H1 (cell line): ENCODE results near the gene PSORS1C1. TPM values are rescaled to one million over a fixed set of nuclear protein-coding genes. Genes with fewer than 3 reads are reported as not detected.

Source experiments
- CTCF ChIA-PET: fragments of 300-600 bp; sonication (Branson Sonifier 250); formaldehyde crosslinking; loops from one replicate; lab custom pipeline; 2021; ENCODE audit not compliant: partially characterized antibody; lab: Charles Lee
- POLR2A ChIA-PET: fragments of 300-600 bp; sonication (Branson Sonifier 250); formaldehyde crosslinking; loops from one replicate; lab custom pipeline; 2021; ENCODE audit warnings: inconsistent platforms; ENCODE audit not compliant: partially characterized antibody; lab: Charles Lee
- DNase-seq, 2 experiments: peaks; one replicate each; pipeline versions ENCODE4 v3.0.0 to v3.0.0-alpha.2; 2010 to 2022; ENCODE audit warnings: low spot score in 2 of 2, low read depth in 1 of 2, mixed read lengths in 1 of 2
- FAIRE-seq: peaks from 2 replicates; lab custom pipeline; 2011; peaks lifted over from hg19 to GRCh38; lab: Jason Lieb, UNC
- H2AFZ ChIP-seq: 2 replicates; pipeline ENCODE4 v1.8.1; 2012; ENCODE audit warnings: low read length, inconsistent platforms
- H2AK5ac ChIP-seq: 2 replicates; pipeline ENCODE4 v1.6.1; 2013; ENCODE audit warnings: low read depth, low read length
- H2BK120ac ChIP-seq: replicated peaks from 2 replicates; pipeline ENCODE3; 2013; ENCODE audit warnings: low read depth, low read length, inconsistent platforms
- H2BK12ac ChIP-seq: 2 replicates; pipeline ENCODE4 v1.6.1; 2013; ENCODE audit warnings: low read depth, low read length
- H2BK15ac ChIP-seq: 2 replicates; pipeline ENCODE4 v1.6.1; 2013; ENCODE audit warnings: low read length
- H2BK20ac ChIP-seq: 2 replicates; pipeline ENCODE4 v1.6.1; 2013; ENCODE audit warnings: low read length
- H2BK5ac ChIP-seq: 2 replicates; pipeline ENCODE4 v1.6.1; 2013; ENCODE audit warnings: low read depth, low read length
- H3K14ac ChIP-seq: 2 replicates; pipeline ENCODE4 v1.6.1; 2013; ENCODE audit warnings: inconsistent platforms; ENCODE audit not compliant: insufficient read length
- H3K18ac ChIP-seq: 2 replicates; pipeline ENCODE4 v1.6.1; 2013; ENCODE audit warnings: low read length; ENCODE audit errors: extremely low read depth
- H3K23ac ChIP-seq: 2 replicates; pipeline ENCODE4 v1.6.1; 2013; ENCODE audit warnings: inconsistent platforms; ENCODE audit not compliant: insufficient read length
- H3K23me2 ChIP-seq: 2 replicates; pipeline ENCODE4 v1.6.1; 2013; ENCODE audit warnings: low read depth, low read length
- H3K27ac ChIP-seq: 2 replicates; pipeline ENCODE4 v1.6.1; 2011; ENCODE audit warnings: low read depth, low read length, inconsistent platforms
- H3K27me3 ChIP-seq, 4 experiments: replicated peaks in 1 of 4; 1 replicate in 1 of 4; 2 replicates in 3 of 4; pipeline versions ENCODE4 v1.6.1 to v1.8.1; 2011 to 2013; ENCODE audit warnings: low read length in 3 of 4, mild to moderate bottlenecking in 3 of 4, inconsistent platforms in 2 of 4, mixed read lengths in 2 of 4, moderate library complexity in 1 of 4; ENCODE audit not compliant: control insufficient read depth in 3 of 4, insufficient read depth in 3 of 4; ENCODE audit errors: extremely low read depth in 1 of 4
- H3K36me3 ChIP-seq, 4 experiments: 2 replicates each; pipeline versions ENCODE4 v1.6.1 to v1.8.1; 2011 to 2013; ENCODE audit warnings: mild to moderate bottlenecking in 4 of 4, low read length in 3 of 4, moderate library complexity in 2 of 4, control low read depth in 1 of 4, inconsistent platforms in 1 of 4; ENCODE audit not compliant: insufficient read depth in 4 of 4, control insufficient read depth in 2 of 4
- H3K4ac ChIP-seq: replicated peaks from 2 replicates; pipeline ENCODE3; 2013; ENCODE audit warnings: low read length, low read depth, mixed read lengths, inconsistent platforms; ENCODE audit not compliant: insufficient read length
- H3K4me1 ChIP-seq, 4 experiments: replicated peaks in 1 of 4; 1 replicate in 1 of 4; 2 replicates in 3 of 4; pipeline versions ENCODE4 v1.6.1 to v1.8.1; 2011 to 2013; ENCODE audit warnings: low read length in 3 of 4, inconsistent platforms in 2 of 4, mixed read lengths in 1 of 4; ENCODE audit not compliant: insufficient read depth in 4 of 4, control insufficient read depth in 3 of 4
- H3K4me2 ChIP-seq, 2 experiments: 2 replicates each; pipeline versions ENCODE4 v1.6.1 to v1.8.1; 2011 to 2013; ENCODE audit warnings: low read depth in 2 of 2, low read length in 2 of 2, control low read depth in 1 of 2, inconsistent platforms in 1 of 2, mild to moderate bottlenecking in 1 of 2; ENCODE audit not compliant: insufficient read depth in 1 of 2
- H3K4me3 ChIP-seq, 4 experiments: fragments of 200-600, 300-600 bp in 1 of 4; sonication (generic), shearing (Covaris generic), sonication (Bioruptor Twin) in 1 of 4; 2 replicates each; pipeline versions ENCODE4 v1.5.1 to v1.8.1; 2011 to 2016; ENCODE audit warnings: low read length in 4 of 4, low read depth in 3 of 4, control low read depth in 2 of 4, inconsistent platforms in 2 of 4, mild to moderate bottlenecking in 2 of 4, mixed read lengths in 1 of 4, moderate library complexity in 1 of 4; ENCODE audit not compliant: insufficient read depth in 2 of 4; ENCODE audit errors: extremely low read depth in 1 of 4
- H3K56ac ChIP-seq: replicated peaks from 2 replicates; pipeline ENCODE3; 2013; ENCODE audit warnings: low read depth, mild to moderate bottlenecking, mixed read lengths, low read length, inconsistent platforms; ENCODE audit not compliant: insufficient read length
- H3K79me1 ChIP-seq: 2 replicates; pipeline ENCODE4 v1.6.1; 2013; ENCODE audit warnings: low read depth, low read length, control low read depth
- H3K79me2 ChIP-seq, 2 experiments: 2 replicates each; pipeline versions ENCODE4 v1.6.1 to v1.8.1; 2012 to 2013; ENCODE audit warnings: low read length in 2 of 2, mild to moderate bottlenecking in 2 of 2, inconsistent platforms in 1 of 2; ENCODE audit not compliant: insufficient read depth in 2 of 2, control insufficient read depth in 1 of 2
- H3K9ac ChIP-seq, 4 experiments: replicated peaks in 1 of 4; 1 replicate in 1 of 4; 2 replicates in 3 of 4; pipeline versions ENCODE4 v1.6.1 to v1.8.1; 2011 to 2013; ENCODE audit warnings: low read depth in 3 of 4, low read length in 3 of 4, control low read depth in 2 of 4, mild to moderate bottlenecking in 2 of 4, moderate library complexity in 2 of 4, inconsistent platforms in 1 of 4; ENCODE audit errors: extremely low read depth in 1 of 4
- H3K9me3 ChIP-seq, 2 experiments: 2 replicates each; pipeline versions ENCODE4 v1.6.1 to v1.8.1; 2012 to 2013; ENCODE audit warnings: mild to moderate bottlenecking in 2 of 2, moderate library complexity in 2 of 2, control low read depth in 1 of 2, inconsistent platforms in 1 of 2, low read depth in 1 of 2, low read length in 1 of 2, mixed read lengths in 1 of 2; ENCODE audit not compliant: insufficient read depth in 2 of 2
- H4K20me1 ChIP-seq, 2 experiments: replicated peaks in 1 of 2; 2 replicates each; pipeline versions ENCODE3 to v1.8.1; 2011 to 2013; ENCODE audit warnings: inconsistent platforms in 2 of 2, low read length in 2 of 2, mild to moderate bottlenecking in 1 of 2; ENCODE audit not compliant: insufficient read depth in 2 of 2, control insufficient read depth in 1 of 2
- H4K5ac ChIP-seq: 2 replicates; pipeline ENCODE4 v1.6.1; 2013; ENCODE audit warnings: low read length, low read depth, mixed read lengths, inconsistent platforms; ENCODE audit not compliant: insufficient read length
- H4K8ac ChIP-seq: 2 replicates; pipeline ENCODE4 v1.8.0; 2013; ENCODE audit warnings: mild to moderate bottlenecking, moderate library complexity, low read length, inconsistent platforms; ENCODE audit not compliant: insufficient read depth; ENCODE audit errors: extremely low read depth
- H4K91ac ChIP-seq: replicated peaks from 2 replicates; pipeline ENCODE3; 2013; ENCODE audit warnings: low read length, mixed read lengths, inconsistent platforms; ENCODE audit not compliant: insufficient read length
- ASH2L ChIP-seq: fragments of 200-600, 300-600 bp; sonication (generic); IDR thresholded peaks from one replicate; pipeline ENCODE4 v1.7.1; 2017; ENCODE audit warnings: low read length
- GABPA ChIP-seq: IDR thresholded peaks from 2 replicates; pipeline ENCODE4 v1.6.1; 2011; ENCODE audit warnings: mild to moderate bottlenecking, low read length, moderate library complexity, borderline replicate concordance; ENCODE audit not compliant: insufficient read depth
- HDAC6 ChIP-seq: IDR thresholded peaks from one replicate; pipeline ENCODE4 v1.7.1; 2012; ENCODE audit warnings: low read depth, mild to moderate bottlenecking, inconsistent platforms, low read length, moderate library complexity
- NRF1 ChIP-seq: IDR thresholded peaks from 2 replicates; pipeline ENCODE4 v1.6.1; 2011; ENCODE audit warnings: mild to moderate bottlenecking, low read depth, low read length, improper control_type of control experiment
- RBBP5 ChIP-seq: IDR thresholded peaks from 2 replicates; pipeline ENCODE4 v1.7.1; 2012; ENCODE audit warnings: low read depth, mild to moderate bottlenecking, inconsistent platforms, low read length, moderate library complexity, borderline replicate concordance
- RFX5 ChIP-seq: IDR thresholded peaks from 2 replicates; pipeline ENCODE4 v1.6.1; 2011; ENCODE audit warnings: low read depth, low read length, improper control_type of control experiment, borderline replicate concordance
- SP4 ChIP-seq: IDR thresholded peaks from 2 replicates; pipeline ENCODE4 v1.6.1; 2012; ENCODE audit warnings: low read length, inconsistent platforms
- SRF ChIP-seq: IDR thresholded peaks from 2 replicates; pipeline ENCODE4 v1.6.1; 2011; ENCODE audit warnings: mild to moderate bottlenecking, low read depth, low read length, moderate library complexity
- WGBS, 2 experiments: shearing (Covaris generic) in 1 of 2; methylation state at CpG; one replicate each; pipeline versions ENCODE4 v1.1.6 to v1.1.7; 2013 to 2015; ENCODE audit warnings: low lambda C conversion rate in 2 of 2, mixed read lengths in 2 of 2, inconsistent platforms in 1 of 2, low coverage in 1 of 2, missing lambda C conversion rate in 1 of 2; ENCODE audit not compliant: insufficient replicate concordance in 2 of 2, insufficient coverage in 1 of 2, insufficient read length in 1 of 2; ENCODE audit errors: extremely low coverage in 1 of 2, missing lambda C conversion rate in 1 of 2; 5-methylcytosine and 5-hydroxymethylcytosine counted together
- polyA plus RNA-seq, 7 experiments: library from polyadenylated mRNA; depleted of rRNA in 3 of 7; stranded (reverse) in 5 of 7; unstranded in 2 of 7; fragments of >200 nt in 5 of 7; fragments of 200-250 nt in 2 of 7; gene quantifications; 1 replicate in 5 of 7; 2 replicates in 1 of 7; 4 replicates in 1 of 7; pipeline versions ENCODE4 v1.2.1 to v1.2.3, GENCODE V29; 2011 to 2013; ENCODE audit warnings: missing spikeins in 2 of 7, mixed read lengths in 2 of 7
- total RNA-seq: library from RNA; stranded (reverse); fragmentation: NEBNext Ultra II Directional; extraction: Animal tissue kit (Norgen Biotek cat#: 25700); gene quantifications from 2 replicates; pipeline ENCODE4 v1.2.1, GENCODE V29; 2021

The PSORS1C1 gene
- total and polyA plus RNA-seq, 2 of the 8 experiments (the other 6 are each of a cell fraction or from before 2014, with no cell fraction given): 0.12 to 0.52 TPM

DNA sequence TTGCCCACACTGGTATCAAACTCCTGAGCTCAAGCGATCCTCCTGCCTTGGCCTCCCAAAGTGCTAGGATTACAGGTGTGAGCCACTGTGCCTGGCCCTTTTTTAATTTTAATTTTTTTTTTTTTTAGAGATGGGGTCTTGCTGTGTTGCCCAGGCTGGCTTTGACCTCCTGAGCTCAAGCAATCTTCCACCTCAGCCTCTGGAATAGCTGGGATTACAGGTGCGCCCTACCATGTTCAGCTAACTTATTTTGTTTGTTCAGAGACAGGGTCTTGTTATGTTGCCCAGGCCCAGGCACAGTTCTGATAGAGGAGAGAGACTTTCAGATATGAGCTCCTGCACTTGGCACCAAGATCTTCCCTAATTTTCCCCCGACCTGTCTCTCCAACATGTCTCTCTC is 16.2 kb downstream of the PSORS1C1 start:
- no peak overlapping the region for H3K4ac ChIP-seq
- no peaks in the 10 kb centered on the region for H4K20me1 ChIP-seq
- WGBS, 2 experiments: 89% methylated on average over 3 of the region's 3 CpGs; no CpG with 5 or more reads in 1 of the 2 experiments
- no peak overlapping the region for H4K91ac ChIP-seq
- no peak overlapping the region for H2AFZ ChIP-seq
- H3K4me2 ChIP-seq: no peak overlapping the region
- H2BK20ac ChIP-seq: no peak overlapping the region
- H3K79me2 ChIP-seq: no peaks in the 10 kb centered on the region
- no peak overlapping the region for H2BK12ac ChIP-seq
- H3K4me1 ChIP-seq: peaks cover 0 to 3% (median under 1%) of the 10 kb centered on the region in 4 experiments; a peak in 3 of 7 replicates
- no peak overlapping the region for H4K8ac ChIP-seq
- POLR2A ChIA-PET: interaction anchor here (0.9 to 68.5 kb wide), 2 partner anchors 38 to 515 kb away, joined by 4 to 2251 read pairs; partner anchors contain the start of genes CCHCR1, POU5F1, PSORS1C2 and TCF19
- H2AK5ac ChIP-seq: no peak overlapping the region
- H3K27me3 ChIP-seq: no peaks in the 10 kb centered on the region
- H3K27ac ChIP-seq: no peak overlapping the region
- H4K5ac ChIP-seq: no peak overlapping the region
- no peak overlapping the region for H2BK15ac ChIP-seq
- H3K56ac ChIP-seq: no peak overlapping the region
- H3K9ac ChIP-seq: no peak overlapping the region
- TF ChIP-seq NRF1: no peak
- TF ChIP-seq RBBP5: no peak
- no peak for TF ChIP-seq GABPA
- no peak for TF ChIP-seq HDAC6
- TF ChIP-seq RFX5: no peak
- no peak for TF ChIP-seq SRF
- TF ChIP-seq SP4: no peak
- no peak for TF ChIP-seq ASH2L
- no peak overlapping the region for H2BK5ac ChIP-seq
- H2BK120ac ChIP-seq: no peak overlapping the region
- H3K18ac ChIP-seq: no peak overlapping the region
- CTCF ChIA-PET: interaction anchor here (0.7 to 13.5 kb wide), 16 partner anchors 10 to 247 kb away, joined by 3 to 187 read pairs (median 6); partner anchors contain the start of genes C6orf15, CCHCR1, PSORS1C1 and PSORS1C2
- H3K23me2 ChIP-seq: no peaks in the 10 kb centered on the region
- DNase-seq: no peak
- no peaks in the 10 kb centered on the region for H3K36me3 ChIP-seq
- no peak for FAIRE-seq
- H3K4me3 ChIP-seq: no peak overlapping the region
- no peaks in the 10 kb centered on the region for H3K79me1 ChIP-seq
- no peaks in the 10 kb centered on the region for H3K9me3 ChIP-seq
- no peak overlapping the region for H3K23ac ChIP-seq
- no peak overlapping the region for H3K14ac ChIP-seq
